GM11168 (cell line): ENCODE measurements around the gene FRYL.

ENCODE experiments used
- in situ Hi-C: fragments of 300-500 bp; cut with MboI; formaldehyde crosslinking; loops from one replicate; pipeline ENCODE4 v1.12.0; 2022; ENCODE audit warnings: low sequenced_read_pairs; ENCODE audit not compliant: unreplicated experiment

Gene FRYL

DNA sequence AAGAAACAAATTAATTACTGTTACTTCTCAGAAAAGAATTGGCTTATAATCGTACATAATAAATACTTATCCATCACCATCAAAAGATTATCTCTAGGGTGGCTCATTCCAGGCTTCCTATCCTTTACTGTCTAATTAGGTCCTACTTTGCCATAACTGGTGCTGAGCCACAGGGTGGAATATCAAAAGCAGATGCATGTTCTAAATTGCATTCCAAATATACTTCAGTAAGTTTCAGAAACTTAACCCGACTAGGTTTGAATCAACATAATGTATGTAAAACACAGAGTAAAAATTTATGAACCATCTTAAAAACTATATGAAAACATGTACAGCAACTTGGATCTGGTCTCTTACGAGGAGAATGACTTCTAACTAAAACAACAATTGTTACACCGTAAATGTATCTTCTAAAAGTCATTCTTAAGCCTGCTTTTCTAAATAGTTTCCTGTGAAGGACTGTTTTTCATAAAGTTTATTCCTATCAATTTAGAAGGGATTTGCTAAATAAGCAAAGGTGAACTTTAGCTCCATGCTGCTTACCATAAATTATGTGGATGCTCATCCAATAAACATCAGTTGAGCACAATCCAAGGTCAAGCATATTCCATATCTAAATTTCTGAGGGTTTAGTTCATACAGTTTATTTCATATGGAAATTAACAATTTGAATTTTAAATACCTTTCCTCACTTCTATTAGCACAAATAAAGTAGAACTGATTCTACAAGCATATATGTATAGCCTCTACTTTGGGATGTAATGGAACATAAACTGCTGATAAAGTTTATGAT is 276.6 kb downstream of the FRYL start:
- in situ Hi-C loops: no loop called here

- in situ Hi-C loops: no loop called here
Measured at GRCh38 chr4:48499551-48500066, 280.5 kb downstream of the FRYL start.

DNA sequence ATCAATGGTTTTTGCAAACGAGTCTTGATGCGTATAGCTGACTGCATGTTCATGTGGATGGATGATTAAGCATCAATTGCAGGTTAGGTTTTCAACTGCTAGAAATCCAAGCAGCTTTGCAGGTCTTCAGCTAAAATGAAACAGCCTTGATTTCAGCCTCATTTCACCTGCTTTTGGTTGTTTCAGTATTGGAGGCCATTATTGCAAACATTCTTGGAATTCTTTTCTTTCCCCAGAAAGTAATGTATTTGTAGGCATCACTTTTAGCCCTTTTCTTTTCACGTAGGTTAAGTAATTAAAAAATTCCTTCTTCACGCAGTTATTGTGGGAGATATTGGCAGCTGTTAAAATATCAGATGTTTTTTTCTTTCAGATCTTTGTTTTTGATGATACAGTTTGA is 281.2 kb downstream of the FRYL start:
- in situ Hi-C loops: no loop called here

GRCh38 chr4:48495941-48496340 is 284.1 kb downstream of the FRYL start:
- in situ Hi-C loops: no loop called here

GRCh38 chr4:48493452-48494100 is 286.5 kb downstream of the FRYL start:
- in situ Hi-C loops: no loop called here

DNA sequence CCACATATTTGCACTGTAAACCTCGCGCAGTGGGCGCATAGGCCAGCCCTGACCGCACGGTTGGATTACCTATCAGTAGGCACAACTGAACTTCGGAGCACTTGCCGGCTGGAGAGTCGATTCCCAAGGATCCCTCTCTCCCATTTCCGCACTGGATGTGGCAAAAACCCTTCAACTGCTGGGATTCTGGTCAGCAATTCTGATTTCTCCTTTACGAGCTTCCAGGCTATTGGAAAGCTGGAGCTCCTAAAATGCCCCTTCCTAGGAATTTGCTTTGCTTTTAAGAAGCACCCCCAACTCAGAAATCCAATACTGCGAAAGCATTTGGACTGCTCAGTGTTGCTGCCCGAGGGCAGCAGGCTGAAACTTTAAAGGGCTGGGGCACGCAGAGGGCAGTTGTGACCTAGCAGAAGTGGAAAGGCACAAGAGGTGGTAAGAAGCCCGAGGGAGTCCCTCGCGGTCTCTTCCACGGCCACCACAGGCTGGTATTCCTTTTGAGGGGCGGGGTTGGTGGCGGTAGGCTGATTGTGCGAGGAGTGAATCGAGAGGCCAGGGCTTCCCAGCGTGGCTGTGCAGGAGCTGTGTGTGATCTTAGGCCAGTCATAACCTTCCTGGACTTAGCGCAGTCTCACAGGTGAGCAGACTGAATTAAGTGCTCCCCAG is 288.4 kb downstream of the FRYL start:
- in situ Hi-C loops: no loop called here

DNA sequence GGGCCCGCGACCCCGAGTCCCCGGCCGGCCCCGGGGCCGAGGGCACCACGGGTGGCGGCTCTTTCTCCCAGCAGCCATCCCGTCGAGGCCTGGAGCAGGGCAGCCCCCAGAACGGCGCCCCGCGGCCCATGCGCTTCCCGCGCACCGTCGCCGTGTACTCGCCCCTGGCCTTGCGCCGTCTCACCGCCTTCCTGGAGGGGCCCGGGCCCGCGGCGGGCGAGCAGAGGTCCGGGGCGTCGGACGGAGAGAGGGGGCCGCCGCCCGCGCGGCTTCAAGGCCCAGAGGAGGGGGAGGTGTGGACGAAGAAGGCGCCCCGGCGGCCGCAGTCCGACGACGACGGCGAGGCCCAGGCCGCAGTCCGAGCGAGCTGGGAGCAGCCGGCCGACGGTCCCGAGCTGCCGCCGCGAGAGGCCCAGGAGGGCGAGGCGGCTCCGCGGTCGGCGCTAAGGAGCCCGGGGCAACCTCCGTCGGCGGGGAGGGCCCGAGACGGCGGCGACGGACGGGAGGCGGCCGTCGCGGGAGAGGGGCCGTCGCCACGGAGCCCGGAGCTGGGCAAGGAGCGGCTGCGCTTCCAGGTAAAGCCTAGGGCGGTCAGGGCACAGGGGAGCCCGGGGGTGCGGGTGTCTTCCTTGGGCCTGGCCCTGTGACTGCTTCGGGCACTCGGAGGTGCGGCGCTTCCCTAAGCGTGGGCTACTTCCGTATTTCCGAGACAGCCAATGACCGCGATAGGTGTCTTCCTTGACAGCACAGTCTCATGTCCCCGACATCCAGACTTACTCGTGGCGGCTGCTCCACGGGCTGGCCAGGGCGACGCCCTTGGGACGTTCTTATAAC is 289.2 kb downstream of the FRYL start:
- in situ Hi-C loops: no loop called here

- in situ Hi-C loops: no loop called here
Measured at GRCh38 chr4:48490012-48490679, 289.9 kb downstream of the FRYL start, which contains the start of gene ZAR1. TSS of gene ZAR1 (plus strand) at chr4:48490252. CDS start at chr4:48490292, 40 bp downstream.

- in situ Hi-C loops: no loop called here
Measured at GRCh38 chr4:48489683-48490011, 290.4 kb downstream of the FRYL start.

DNA sequence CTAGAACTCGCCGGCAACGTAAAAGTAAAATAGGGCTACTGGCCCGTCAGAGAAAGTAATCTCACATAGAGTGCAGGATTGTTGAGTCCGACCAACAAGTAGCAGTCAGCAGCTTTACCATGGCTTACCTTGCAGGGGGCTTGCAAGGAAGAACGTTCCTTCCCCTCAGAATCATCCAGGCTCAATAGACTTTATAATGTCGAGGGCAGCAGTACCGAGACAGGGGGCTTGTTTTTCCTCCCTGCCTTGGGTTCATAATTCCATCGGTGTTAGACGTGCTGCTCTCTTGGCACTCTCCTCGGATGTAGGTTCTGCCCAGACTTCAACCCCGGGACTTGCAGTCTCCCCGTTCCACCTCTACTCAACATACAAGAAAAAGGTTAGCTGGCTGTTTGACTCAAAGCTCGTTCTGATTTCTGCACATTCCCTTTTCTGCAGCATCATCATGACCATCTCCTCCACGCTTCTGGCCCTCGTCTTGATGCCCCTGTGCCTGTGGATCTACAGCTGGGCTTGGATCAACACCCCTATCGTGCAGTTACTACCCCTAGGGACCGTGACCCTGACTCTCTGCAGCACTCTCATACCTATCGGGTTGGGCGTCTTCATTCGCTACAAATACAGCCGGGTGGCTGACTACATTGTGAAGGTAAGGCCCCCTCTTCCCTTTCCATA is 295.4 kb downstream of the FRYL start:
- in situ Hi-C loops: no loop called here

DNA sequence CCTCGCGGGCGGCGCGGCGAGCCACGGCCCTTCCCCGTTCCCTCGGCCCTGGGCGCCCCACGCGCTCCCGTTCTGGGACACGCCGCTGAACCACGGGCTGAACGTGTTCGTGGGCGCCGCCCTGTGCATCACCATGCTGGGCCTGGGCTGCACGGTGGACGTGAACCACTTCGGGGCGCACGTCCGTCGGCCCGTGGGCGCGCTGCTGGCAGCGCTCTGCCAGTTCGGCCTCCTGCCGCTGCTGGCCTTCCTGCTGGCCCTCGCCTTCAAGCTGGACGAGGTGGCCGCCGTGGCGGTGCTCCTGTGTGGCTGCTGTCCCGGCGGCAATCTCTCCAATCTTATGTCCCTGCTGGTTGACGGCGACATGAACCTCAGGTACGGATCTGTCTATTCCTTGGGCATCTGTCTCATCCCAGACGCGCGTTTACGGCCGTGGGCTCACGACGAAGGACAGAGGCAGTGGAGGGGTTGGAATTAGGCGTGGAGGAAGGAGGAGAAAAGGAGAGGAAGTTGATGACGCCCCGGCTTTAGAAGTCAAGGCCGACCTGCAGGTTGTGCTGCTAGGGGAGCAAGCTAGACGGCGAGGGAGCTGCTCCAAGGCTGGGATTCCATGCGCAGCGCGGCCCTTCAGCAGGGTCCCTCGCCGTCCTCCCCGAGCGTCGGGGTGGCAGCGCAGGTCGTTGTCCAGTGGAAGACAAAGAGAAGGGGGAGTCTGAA is 296.1 kb downstream of the FRYL start:
- in situ Hi-C loops: no loop called here

DNA sequence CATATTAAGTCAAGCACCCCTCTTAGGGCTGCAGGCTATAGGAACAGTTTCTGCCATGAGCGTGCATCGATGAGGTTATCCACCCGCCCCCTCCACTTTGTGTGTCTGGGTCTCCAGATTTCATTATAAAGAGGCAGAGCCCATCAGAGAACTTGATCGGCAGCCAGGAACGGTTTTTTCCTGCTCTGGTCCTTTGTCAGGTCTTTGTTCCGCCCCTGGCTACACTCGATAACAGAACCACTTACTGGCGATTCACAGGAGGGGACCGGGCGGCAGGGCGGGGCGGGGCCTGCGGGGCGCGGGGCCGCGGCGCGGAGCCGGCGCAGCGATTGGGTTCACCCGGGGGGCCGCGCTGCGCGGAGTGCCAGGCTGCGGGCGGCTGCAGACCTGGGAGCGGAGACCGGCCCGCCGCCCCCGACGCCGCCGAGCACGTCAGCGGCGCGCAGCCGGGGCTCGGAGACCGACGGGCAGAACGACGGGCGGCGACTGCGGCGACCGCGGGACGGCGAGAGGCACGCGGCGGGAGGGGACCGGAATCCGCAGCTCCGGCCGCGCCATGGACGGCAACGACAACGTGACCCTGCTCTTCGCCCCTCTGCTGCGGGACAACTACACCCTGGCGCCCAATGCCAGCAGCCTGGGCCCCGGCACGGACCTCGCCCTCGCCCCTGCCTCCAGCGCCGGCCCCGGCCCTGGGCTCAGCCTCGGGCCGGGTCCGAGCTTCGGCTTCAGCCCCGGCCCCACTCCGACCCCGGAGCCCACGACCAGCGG is 296.9 kb downstream of the FRYL start, which contains the start of gene SLC10A4:
Gene SLC10A4 (plus strand): TSS at position 338 of the 771 bp plus-strand sequence. CDS start 219 bp downstream, at position 557.
- in situ Hi-C loops: no loop called here

DNA sequence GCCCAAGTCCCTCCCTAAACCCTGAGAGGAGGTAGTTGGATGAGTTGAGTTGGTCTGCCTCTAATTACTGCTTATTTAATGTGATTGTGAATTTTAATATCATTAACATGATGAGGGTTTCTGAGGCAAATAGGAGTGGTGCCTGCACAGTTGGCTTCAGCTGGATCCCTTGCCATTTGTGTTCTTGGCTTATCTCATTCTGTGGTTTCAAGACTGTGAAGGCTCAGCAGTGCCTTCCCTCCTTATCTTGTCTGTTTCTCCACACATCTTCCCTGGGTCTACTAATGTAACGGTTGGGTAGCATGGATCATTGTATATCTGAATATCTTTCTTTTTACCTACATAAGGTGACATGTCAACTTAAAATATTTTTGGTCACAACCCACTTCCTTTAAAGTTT is 298.5 kb downstream of the FRYL start:
- in situ Hi-C loops: no loop called here

DNA sequence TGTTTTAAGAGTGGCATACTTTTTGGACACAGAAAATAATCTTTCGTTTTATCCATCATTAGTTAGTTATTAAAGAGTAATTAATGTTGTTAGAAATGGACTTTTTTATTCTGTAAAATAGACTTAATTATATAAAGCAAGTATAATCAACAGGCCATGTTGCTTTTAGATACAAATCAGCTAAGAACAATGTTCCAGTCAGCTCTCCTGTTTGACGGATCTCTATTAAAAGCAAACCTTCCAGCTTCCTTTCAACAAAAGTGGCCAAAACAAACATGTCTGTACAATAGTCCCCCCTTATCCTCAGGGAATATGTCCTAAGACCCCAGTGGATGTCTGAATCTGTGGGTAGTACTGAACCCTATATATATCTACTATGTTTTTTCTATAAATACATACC is 301.8 kb downstream of the FRYL start:
- in situ Hi-C loops: no loop called here

DNA sequence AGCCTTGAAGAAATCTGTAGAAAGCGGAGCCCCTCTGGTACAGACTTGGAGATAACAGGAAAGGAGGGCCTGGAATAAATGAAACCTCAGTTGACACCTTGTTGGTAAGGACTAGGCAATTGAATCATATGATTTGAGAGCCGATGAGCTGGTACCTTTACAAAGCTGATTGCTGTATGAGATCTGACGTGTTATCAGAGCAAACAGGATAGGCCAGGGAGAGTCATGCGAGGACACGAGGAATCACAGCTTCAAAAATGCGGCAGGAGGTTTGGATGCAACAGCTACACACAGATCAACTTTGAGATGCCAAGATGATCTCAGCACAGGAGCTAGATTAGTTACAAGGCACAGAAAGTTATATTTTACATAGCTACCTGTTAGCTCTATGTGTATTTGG is 304.3 kb downstream of the FRYL start:
- in situ Hi-C loops: no loop called here

- in situ Hi-C loops: no loop called here
Measured at GRCh38 chr4:48472794-48473193, 307.3 kb downstream of the FRYL start.

- in situ Hi-C loops: no loop called here
Measured at GRCh38 chr4:48470570-48470969, 309.5 kb downstream of the FRYL start.

GRCh38 chr4:48470137-48470536 is 309.9 kb downstream of the FRYL start:
- in situ Hi-C loops: no loop called here
